K562 (cell line): ENCODE results near the gene KCTD16. TPM values are rescaled to one million over a fixed set of nuclear protein-coding genes. Genes with fewer than 3 reads are reported as not detected.
A peak's percentile ranks its signal among the peaks of the same experiment; 100 is the strongest.

ENCODE experiments used
- ATAC-seq: fragments of 200-7000 bp; cut with Tn5 transposase; 3 replicates; pipeline ENCODE4 v1.9.1; 2020; ENCODE audit warnings: moderate library complexity
- BruUV-seq: library from RNA; stranded (reverse); fragments of 400-500 nt; replicated peaks from 2 replicates; lab custom pipeline; 2021; lab: Mats Ljungman, UMichigan
- CTCF ChIA-PET: fragments of 300-600 bp; formaldehyde crosslinking; extraction: SDS; loops from one replicate; lab custom pipeline; 2021; ENCODE audit warnings: low intra/inter-chr PET ratio; lab: Yijun Ruan, JAX
- POLR2A ChIA-PET: fragments of 300-600, 350-650 bp; sonication (Branson Sonifier 250); formaldehyde crosslinking; extraction: SDS; loops from one replicate; lab custom pipeline; 2021; ENCODE audit warnings: antibody characterized with exemption, inconsistent platforms; lab: Yijun Ruan, JAX
- DNase-seq, 4 experiments: peaks; one replicate each; pipeline versions ENCODE4 v3.0.0 to v3.0.0-alpha.2; 2011 to 2018; ENCODE audit warnings: low spot score in 3 of 4, mixed read lengths in 3 of 4; ENCODE audit errors: extremely low read depth in 1 of 4
- FAIRE-seq: peaks from 2 replicates; lab custom pipeline; 2011; peaks lifted over from hg19 to GRCh38; lab: Jason Lieb, UNC
- H2AFZ ChIP-seq: 2 replicates; pipeline ENCODE4 v1.6.0; 2011; ENCODE audit warnings: low read depth, low read length, control low read depth, inconsistent platforms
- H3K27ac ChIP-seq: fragments of 200-600 bp; 3 replicates; pipeline ENCODE4 v1.8.0; 2011; ENCODE audit warnings: low read depth, mild to moderate bottlenecking, control low read depth, inconsistent platforms, low read length, moderate library complexity, mixed read lengths; ENCODE audit errors: extremely low read depth
- H3K27me3 ChIP-seq, 2 experiments: fragments of 300-600 bp in 1 of 2; 2 replicates in 1 of 2; 3 replicates in 1 of 2; pipeline versions ENCODE4 v1.6.0 to v1.8.0; 2011; ENCODE audit warnings: inconsistent platforms in 2 of 2, low read length in 2 of 2, mild to moderate bottlenecking in 1 of 2, mixed read lengths in 1 of 2, moderate library complexity in 1 of 2; ENCODE audit not compliant: control insufficient read depth in 2 of 2, insufficient read depth in 2 of 2
- H3K36me3 ChIP-seq: fragments of 300-600 bp; 3 replicates; pipeline ENCODE4 v1.8.0; 2011; ENCODE audit warnings: mild to moderate bottlenecking, low read length, inconsistent platforms; ENCODE audit not compliant: control insufficient read depth, insufficient read depth
- H3K4me1 ChIP-seq, 2 experiments: fragments of 200-600 bp in 1 of 2; replicated peaks in 1 of 2; 2 replicates in 1 of 2; 3 replicates in 1 of 2; pipeline versions ENCODE4 v1.5.1 to v1.8.0; 2011; ENCODE audit warnings: inconsistent platforms in 2 of 2, low read length in 2 of 2, mild to moderate bottlenecking in 1 of 2, mixed read lengths in 1 of 2, moderate library complexity in 1 of 2; ENCODE audit not compliant: control insufficient read depth in 2 of 2, insufficient read depth in 2 of 2
- H3K4me2 ChIP-seq: 2 replicates; pipeline ENCODE4 v1.6.1; 2011; ENCODE audit warnings: low read length, control low read depth, inconsistent platforms, mixed read lengths; ENCODE audit not compliant: insufficient read depth
- H3K4me3 ChIP-seq: fragments of 200-600 bp; sonication (generic), shearing (Covaris generic); 2 replicates; pipeline ENCODE4 v1.5.1; 2016; ENCODE audit warnings: control low read depth, inconsistent platforms
- H3K79me2 ChIP-seq: fragments of 200-600 bp; 3 replicates; pipeline ENCODE4 v1.8.0; 2011; ENCODE audit warnings: low read length, inconsistent platforms; ENCODE audit not compliant: control insufficient read depth, insufficient read depth
- H3K9ac ChIP-seq, 2 experiments: 2 replicates each; pipeline versions ENCODE4 v1.6.0 to v1.6.1; 2011; ENCODE audit warnings: low read depth in 2 of 2, low read length in 2 of 2, control low read depth in 1 of 2, inconsistent platforms in 1 of 2, mild to moderate bottlenecking in 1 of 2, mixed read lengths in 1 of 2; ENCODE audit not compliant: insufficient read depth in 1 of 2
- H3K9me1 ChIP-seq: one replicate; pipeline ENCODE4 v1.6.0; 2011; ENCODE audit warnings: inconsistent platforms, mild to moderate bottlenecking, low read length, moderate library complexity; ENCODE audit not compliant: control insufficient read depth, insufficient read depth
- H3K9me3 ChIP-seq: replicated peaks from 2 replicates; pipeline ENCODE4 v1.5.1; 2011; ENCODE audit warnings: low read depth, low read length, inconsistent platforms; ENCODE audit not compliant: control insufficient read depth, insufficient read depth
- H4K20me1 ChIP-seq: replicated peaks from 2 replicates; pipeline ENCODE4 v1.6.1; 2011; ENCODE audit warnings: low read length, inconsistent platforms, mixed read lengths; ENCODE audit not compliant: control insufficient read depth, insufficient read depth
- ARID2 ChIP-seq: fragments of 450-650 bp; IDR thresholded peaks from 2 replicates; pipeline ENCODE4 v1.6.1; 2017; ENCODE audit warnings: antibody characterized with exemption, mild to moderate bottlenecking
- ELF1 ChIP-seq: fragments of 200-800 bp; sonication (Bioruptor generic); IDR thresholded peaks from 2 replicates; pipeline ENCODE4 v1.6.1; 2016; ENCODE audit warnings: missing genetic modification characterization, missing compliant biosample characterization
- ESRRB ChIP-seq: fragments of 250-450 bp; sonication (Bioruptor Pico); IDR thresholded peaks from 2 replicates; pipeline ENCODE4 v1.5.0; 2020; ENCODE audit warnings: mild to moderate bottlenecking, moderate library complexity, borderline replicate concordance
- FOXA3 ChIP-seq, 2 experiments: fragments of 450-650 bp in 1 of 2; sonication (generic) in 1 of 2; formaldehyde crosslinking; IDR thresholded peaks in 1 of 2; conservative IDR thresholded peaks in 1 of 2; 2 replicates each; pipeline versions ENCODE4 v1.4.0 to v1.8.0; 2020 to 2022; ENCODE audit warnings: mild to moderate bottlenecking in 2 of 2, missing genetic modification reagents in 1 of 2
- HMGN3 ChIP-seq: IDR thresholded peaks from 2 replicates; pipeline ENCODE4 v1.6.1; 2011; ENCODE audit warnings: borderline replicate concordance, low read depth, mild to moderate bottlenecking, mixed read lengths, low read length; ENCODE audit not compliant: insufficient read length; ENCODE audit errors: extremely low read depth
- IRF1 ChIP-seq: sonication (generic); formaldehyde crosslinking; IDR thresholded peaks from 2 replicates; pipeline ENCODE4 v1.8.0; 2022; ENCODE audit warnings: missing genetic modification reagents, mild to moderate bottlenecking, borderline replicate concordance
- MAFF ChIP-seq: IDR thresholded peaks from 2 replicates; pipeline ENCODE4 v1.6.1; 2012; ENCODE audit warnings: low read length, improper control_type of control experiment
- NBN ChIP-seq: fragments of 450-650 bp; IDR thresholded peaks from 2 replicates; pipeline ENCODE4 v1.6.1; 2016; ENCODE audit warnings: low read depth, mild to moderate bottlenecking
- ZBTB43 ChIP-seq: sonication (generic); formaldehyde crosslinking; IDR thresholded peaks from 2 replicates; pipeline ENCODE4 v1.8.0; 2023; ENCODE audit warnings: mild to moderate bottlenecking, missing genetic modification reagents
- ZNF165 ChIP-seq: fragments of 250-450 bp; sonication (Bioruptor Pico); IDR thresholded peaks from 2 replicates; pipeline ENCODE4 v1.4.0; 2020; ENCODE audit warnings: borderline replicate concordance
- ZNF212 ChIP-seq: fragments of 450-650 bp; formaldehyde crosslinking; IDR thresholded peaks from 2 replicates; pipeline ENCODE4 v1.4.0; 2020; ENCODE audit warnings: mild to moderate bottlenecking
- ZNF24 ChIP-seq: fragments of 450-650 bp; IDR thresholded peaks from 2 replicates; pipeline ENCODE4 v1.6.1; 2016
- WGBS: fragments of 100-300 bp; shearing (Covaris generic); methylation state at CpG from one replicate; pipeline ENCODE4 v1.1.6; 2016; ENCODE audit warnings: low coverage, mixed read lengths; ENCODE audit not compliant: insufficient coverage; ENCODE audit errors: missing lambda C conversion rate; 5-methylcytosine and 5-hydroxymethylcytosine counted together
- in situ Hi-C: fragments of 300-500 bp; cut with MboI; formaldehyde crosslinking; loops from 4 replicates; pipeline ENCODE4 v1.15.0; 2018; ENCODE audit warnings: inconsistent platforms, mixed read lengths
- intact Hi-C: fragments of 100-400 bp; cut with micrococcal nuclease; formaldehyde crosslinking; loops from 2 replicates; pipeline ENCODE4 v1.14.2; 2022
- polyA plus RNA-seq, 8 experiments: library from polyadenylated mRNA; depleted of rRNA in 4 of 8; stranded (reverse) in 5 of 8; unstranded in 3 of 8; fragments of >200 nt; fragmentation: Nextera tagmentation in 2 of 8; fragmentation: Illumina TruSeq in 1 of 8; extraction: Ambion mirVana in 2 of 8; extraction: Trizol in 1 of 8; gene quantifications; 2 replicates each; pipeline versions ENCODE4 v1.2.1 to v1.2.3, GENCODE V29; 2011 to 2014; ENCODE audit warnings: inconsistent platforms in 1 of 8, missing spikeins in 1 of 8
- total RNA-seq, 7 experiments: library from RNA; depleted of rRNA in 6 of 7; stranded (reverse); fragments of >200 nt in 6 of 7; fragmentation: Illumina TruSeq in 2 of 7; extraction: Trizol in 2 of 7; gene quantifications; 2 replicates each; pipeline versions ENCODE4 v1.2.1 to v1.2.3, GENCODE V29; 2011 to 2021; ENCODE audit warnings: low replicate concordance in 1 of 7
- TF ChIP-seq, protein P1 (sequence below): fragments of 250-450 bp; sonication (Bioruptor Pico); IDR thresholded peaks from 2 replicates; pipeline ENCODE4 v1.8.0; 2021; ENCODE audit warnings: borderline replicate concordance, mild to moderate bottlenecking, moderate library complexity; ENCODE audit not compliant: poor library complexity, severe bottlenecking

Gene KCTD16
- total and polyA plus RNA-seq, 9 of the 15 experiments (the other 6 are each of a cell fraction or from before 2014, with no cell fraction given): 0.04 TPM; not detected in 8

- no peak overlapping the region for H3K4me2 ChIP-seq
- ATAC-seq (no peak), FAIRE-seq (no peak), DNase-seq (no peak)
- H2AFZ ChIP-seq: no peak overlapping the region
- H3K36me3 ChIP-seq: no peaks in the 10 kb centered on the region
- POLR2A ChIA-PET: no interaction called here
- CTCF ChIA-PET: no interaction called here
- BruUV-seq: no TSS peak
- 0% methylated on average over 2 of the region's 2 CpGs for WGBS
- H3K9me3 ChIP-seq: no peaks in the 10 kb centered on the region
- intact Hi-C loops (no loop called here), in situ Hi-C loops (no loop called here)
- no peaks in the 10 kb centered on the region for H3K4me1 ChIP-seq
- H3K27ac ChIP-seq: no peak overlapping the region
- TF ChIP-seq MAFF (peak; percentile 16; the same call in 1 of the 2 replicates), ZNF212 (no peak), ESRRB (CRISPR knock-in tag) (no peak)
- no peak overlapping the region for H3K9ac ChIP-seq
- H3K27me3 ChIP-seq: no peaks in the 10 kb centered on the region; a peak in 1 of 5 replicates
- H3K9me1 ChIP-seq: no peaks in the 10 kb centered on the region
- no peak overlapping the region for H3K4me3 ChIP-seq
- no peaks in the 10 kb centered on the region for H3K79me2 ChIP-seq
- no peaks in the 10 kb centered on the region for H4K20me1 ChIP-seq
These were observed 36.4 kb upstream of the KCTD16 start for GRCh38 chr5:144134194-144134826.

GRCh38 chr5:144135113-144135762 lies 35.4 kb upstream of the KCTD16 start:
- CTCF ChIA-PET: no interaction called here
- H3K36me3 ChIP-seq: no peaks in the 10 kb centered on the region
- no peak overlapping the region for H2AFZ ChIP-seq
- no peaks in the 10 kb centered on the region; a peak in 1 of 5 replicates for H3K27me3 ChIP-seq
- H3K79me2 ChIP-seq: no peaks in the 10 kb centered on the region
- H3K9me1 ChIP-seq: no peaks in the 10 kb centered on the region
- no peaks in the 10 kb centered on the region for H3K4me1 ChIP-seq
- no peak overlapping the region for H3K4me2 ChIP-seq
- FAIRE-seq: no peak
- no peak overlapping the region for H3K4me3 ChIP-seq
- H3K9me3 ChIP-seq: no peaks in the 10 kb centered on the region
- H4K20me1 ChIP-seq: no peaks in the 10 kb centered on the region
- no TSS peak for BruUV-seq
- intact Hi-C loops (no loop called here), in situ Hi-C loops (no loop called here)
- no peak overlapping the region for H3K9ac ChIP-seq
- 2% methylated on average over 3 of the region's 3 CpGs for WGBS
- no peak for ATAC-seq
- POLR2A ChIA-PET: no interaction called here
- H3K27ac ChIP-seq: no peak overlapping the region
- no peak for DNase-seq
- TF ChIP-seq, protein P1, sequence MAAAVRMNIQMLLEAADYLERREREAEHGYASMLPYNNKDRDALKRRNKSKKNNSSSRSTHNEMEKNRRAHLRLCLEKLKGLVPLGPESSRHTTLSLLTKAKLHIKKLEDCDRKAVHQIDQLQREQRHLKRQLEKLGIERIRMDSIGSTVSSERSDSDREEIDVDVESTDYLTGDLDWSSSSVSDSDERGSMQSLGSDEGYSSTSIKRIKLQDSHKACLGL (CRISPR knock-in tag): no peak
- no peak for TF ChIP-seq ZNF24
- no peak for TF ChIP-seq IRF1
- TF ChIP-seq ELF1 (tag): no peak
- TF ChIP-seq ARID2: no peak
- no peak for TF ChIP-seq HMGN3
- TF ChIP-seq FOXA3 (CRISPR knock-in tag; conservative IDR thresholded peaks at IDR 0.05 in 1 of 2, IDR thresholded peaks at IDR 0.05 in 1 of 2): no peak
- no peak for TF ChIP-seq NBN
- TF ChIP-seq ZBTB43 (CRISPR knock-in tag): no peak
- no peak for TF ChIP-seq ZNF165 (CRISPR knock-in tag)
